Endothelial cell of umbilical vein (primary cell): Measurements from ENCODE around the gene NOP9. TPM values are rescaled to one million over a fixed set of nuclear protein-coding genes. Genes with fewer than 3 reads are reported as not detected.

Source experiments
- BruUV-seq: library from RNA; stranded (reverse); fragments of 400-500 nt; replicated peaks from 2 replicates; lab custom pipeline; 2021; lab: Mats Ljungman, UMichigan
- CTCF ChIA-PET: fragments of 300-600, 350-600 bp; sonication (Branson Sonifier 250); formaldehyde crosslinking; loops from one replicate; lab custom pipeline; 2021; ENCODE audit warnings: antibody characterized with exemption, inconsistent platforms; lab: Charles Lee
- POLR2A ChIA-PET: fragments of 300-600, 350-600 bp; sonication (Branson Sonifier 250); formaldehyde crosslinking; loops from one replicate; lab custom pipeline; 2021; ENCODE audit warnings: antibody characterized with exemption, inconsistent platforms; lab: Charles Lee
- DNase-seq: peaks from one replicate; pipeline ENCODE4 v3.0.0-alpha.2; 2011; ENCODE audit warnings: low read depth, low spot score
- FAIRE-seq: peaks from 2 replicates; lab custom pipeline; 2011; peaks lifted over from hg19 to GRCh38; lab: Jason Lieb, UNC
- H2AFZ ChIP-seq: 2 replicates; pipeline ENCODE4 v1.6.0; 2012; ENCODE audit warnings: low read depth, low read length, control low read depth, inconsistent platforms
- H3K27ac ChIP-seq: 2 replicates; pipeline ENCODE4 v1.5.1; 2011; ENCODE audit warnings: low read depth, mild to moderate bottlenecking, control low read depth, low read length, moderate library complexity; ENCODE audit not compliant: insufficient read depth
- H3K27me3 ChIP-seq, 2 experiments: 2 replicates each; pipeline versions ENCODE4 v1.6.0 to v1.6.1; 2011; ENCODE audit warnings: low read length in 2 of 2, mixed read lengths in 1 of 2; ENCODE audit not compliant: control insufficient read depth in 2 of 2, insufficient read depth in 2 of 2
- H3K36me3 ChIP-seq, 2 experiments: 2 replicates in 1 of 2; 3 replicates in 1 of 2; pipeline ENCODE4 v1.5.1; 2011; ENCODE audit warnings: low read length in 2 of 2, mild to moderate bottlenecking in 1 of 2, moderate library complexity in 1 of 2; ENCODE audit not compliant: control insufficient read depth in 2 of 2, insufficient read depth in 2 of 2; ENCODE audit errors: extremely low read depth in 1 of 2
- H3K4me1 ChIP-seq: 3 replicates; pipeline ENCODE4 v1.5.1; 2011; ENCODE audit warnings: mild to moderate bottlenecking, low read length; ENCODE audit not compliant: control insufficient read depth, insufficient read depth; ENCODE audit errors: extremely low read depth
- H3K4me2 ChIP-seq: 2 replicates; pipeline ENCODE4 v1.6.1; 2011; ENCODE audit warnings: low read length, control low read depth, mixed read lengths; ENCODE audit not compliant: insufficient read depth
- H3K4me3 ChIP-seq, 3 experiments: fragments of 200-600 bp in 1 of 3; sonication (generic), shearing (Covaris generic) in 1 of 3; replicated peaks in 1 of 3; 2 replicates each; pipeline ENCODE4 v1.5.1; 2011 to 2016; ENCODE audit warnings: control low read depth in 3 of 3, low read length in 3 of 3, mild to moderate bottlenecking in 2 of 3, inconsistent platforms in 1 of 3, low read depth in 1 of 3, moderate library complexity in 1 of 3; ENCODE audit not compliant: insufficient read depth in 1 of 3
- H3K79me2 ChIP-seq: 2 replicates; pipeline ENCODE4 v1.6.0; 2012; ENCODE audit warnings: low read length, inconsistent platforms; ENCODE audit not compliant: control insufficient read depth, insufficient read depth
- H3K9ac ChIP-seq: replicated peaks from 2 replicates; pipeline ENCODE3; 2011; ENCODE audit warnings: low read length, control low read depth; ENCODE audit not compliant: insufficient read depth; ENCODE audit errors: extremely low read depth
- H3K9me1 ChIP-seq: replicated peaks from 3 replicates; pipeline ENCODE4 v1.6.0; 2011; ENCODE audit warnings: mild to moderate bottlenecking, low read length; ENCODE audit not compliant: control insufficient read depth, insufficient read depth; ENCODE audit errors: extremely low read depth
- H3K9me3 ChIP-seq: replicated peaks from 2 replicates; pipeline ENCODE4 v1.5.1; 2012; ENCODE audit warnings: low read length, inconsistent platforms; ENCODE audit not compliant: control insufficient read depth, insufficient read depth
- H4K20me1 ChIP-seq: replicated peaks from 2 replicates; pipeline ENCODE3; 2011; ENCODE audit warnings: mild to moderate bottlenecking, low read length; ENCODE audit not compliant: control insufficient read depth, insufficient read depth; ENCODE audit errors: extremely low read depth
- CTCF ChIP-seq, 2 donors: IDR thresholded peaks; 1 replicate in 1 of 2; 2 replicates in 1 of 2; pipeline ENCODE4 v1.5.1; 2011; ENCODE audit warnings: low read length in 2 of 2, mild to moderate bottlenecking in 2 of 2, moderate library complexity in 2 of 2, control low read depth in 1 of 2, inconsistent platforms in 1 of 2, low read depth in 1 of 2; ENCODE audit not compliant: insufficient read depth in 1 of 2; ENCODE audit errors: extremely low read depth in 1 of 2
- EZH2 ChIP-seq: IDR thresholded peaks from 2 replicates; pipeline ENCODE4 v1.6.1; 2012; ENCODE audit warnings: borderline replicate concordance, low read depth, mild to moderate bottlenecking, moderate library complexity, low read length, inconsistent platforms; ENCODE audit not compliant: severe bottlenecking
- FOS ChIP-seq: IDR thresholded peaks from 2 replicates; pipeline ENCODE4 v1.6.1; 2011; ENCODE audit warnings: mild to moderate bottlenecking, low read length, moderate library complexity, borderline replicate concordance; ENCODE audit not compliant: insufficient read depth
- GATA2 ChIP-seq: IDR thresholded peaks from 2 replicates; pipeline ENCODE4 v1.7.0; 2011; ENCODE audit warnings: low read depth, mild to moderate bottlenecking, moderate library complexity, mixed read lengths, low read length; ENCODE audit not compliant: insufficient read length, insufficient read depth
- JUN ChIP-seq: IDR thresholded peaks from 2 replicates; pipeline ENCODE4 v1.6.1; 2011; ENCODE audit warnings: borderline replicate concordance, low read depth; ENCODE audit not compliant: insufficient read length, insufficient read depth
- MYC ChIP-seq: IDR thresholded peaks from one replicate; pipeline ENCODE4 v1.6.1; 2011; ENCODE audit warnings: mild to moderate bottlenecking, low read depth, low read length
- POLR2A ChIP-seq: IDR thresholded peaks from 2 replicates; pipeline ENCODE4 v1.6.1; 2012; ENCODE audit warnings: low read depth, mild to moderate bottlenecking, control low read depth, low read length
- POLR2AphosphoS5 ChIP-seq: IDR thresholded peaks from 2 replicates; pipeline ENCODE4 v1.6.1; 2012; ENCODE audit warnings: low read depth, mild to moderate bottlenecking, control low read depth, low read length, moderate library complexity; ENCODE audit not compliant: insufficient read depth
- dilution Hi-C: fragments of 300-500 bp; cut with MboI; formaldehyde crosslinking; loops from one replicate; pipeline ENCODE4 v1.15.0; 2019; ENCODE audit warnings: low sequenced_read_pairs; ENCODE audit not compliant: extremely low pct_ligation_motif_present
- intact Hi-C: fragments of 100-400 bp; cut with micrococcal nuclease; formaldehyde crosslinking; loops from one replicate; pipeline ENCODE4 v1.10.0; 2022
- polyA plus RNA-seq, 4 experiments: library from polyadenylated mRNA; depleted of rRNA in 3 of 4; stranded (reverse) in 3 of 4; unstranded in 1 of 4; fragments of >200 nt; gene quantifications; 2 replicates each; pipeline versions ENCODE4 v1.2.1 to v1.2.3, GENCODE V29; 2011 to 2012; ENCODE audit warnings: missing spikeins in 1 of 4
- total RNA-seq: library from RNA; stranded (reverse); gene quantifications from 2 replicates; pipeline ENCODE4 v1.2.3, GENCODE V29; 2021
- TF ChIP-seq, protein P1 (sequence below): IDR thresholded peaks from 2 replicates; pipeline ENCODE4 v1.6.1; 2011; ENCODE audit not compliant: insufficient read depth, insufficient read length

Gene NOP9
- total and polyA plus RNA-seq, 2 donors (not counting 3 experiments of a cell fraction or from before 2014, with no cell fraction given): 16.2 to 31.0 TPM

DNA sequence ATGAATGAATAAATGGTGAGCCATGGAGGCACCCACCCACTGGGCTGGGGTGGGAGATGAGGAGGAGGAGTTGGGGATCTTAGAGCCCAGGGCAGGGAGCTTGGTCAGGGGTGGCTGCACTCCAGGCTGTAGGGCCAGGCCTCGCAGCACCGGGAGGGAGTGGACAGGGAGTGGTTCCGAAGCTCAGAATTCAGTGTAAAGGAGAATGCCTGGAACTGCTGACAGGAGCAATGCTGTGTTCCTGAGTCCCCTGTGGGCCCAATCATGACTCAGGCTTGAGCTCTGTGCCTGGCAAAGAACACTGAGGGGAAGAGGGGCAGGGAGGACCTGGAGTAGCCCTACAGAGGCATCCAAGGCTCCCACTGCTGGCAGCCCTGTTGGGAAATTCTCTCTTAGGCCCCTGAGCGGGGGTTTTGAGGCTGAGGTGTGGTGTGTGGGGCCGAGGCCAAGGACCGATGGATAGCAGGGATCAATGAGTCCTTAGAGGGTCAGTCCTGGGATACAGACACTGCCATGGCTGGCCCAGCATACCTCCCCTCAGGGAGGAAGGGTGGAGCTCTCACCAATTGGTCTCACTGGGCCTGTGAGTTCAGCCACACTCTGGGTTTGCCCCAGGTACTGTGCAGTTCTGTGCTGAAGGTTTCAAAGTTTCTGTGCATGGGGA is 18.7 kb upstream of the NOP9 start:
- dilution Hi-C loops (no loop called here), intact Hi-C loops (no loop called here)
- Histone ChIP-seq H3K4me1 (no peaks in the 10 kb centered on the region), H3K27me3 (no peaks in the 10 kb centered on the region), H3K4me3 (no peak overlapping the region), H2AFZ (no peak overlapping the region), H4K20me1 (no peaks in the 10 kb centered on the region), H3K9me1 (no peaks in the 10 kb centered on the region), H3K79me2 (no peaks in the 10 kb centered on the region), H3K9me3 (no peaks in the 10 kb centered on the region), H3K4me2 (no peak overlapping the region), H3K36me3 (no peaks in the 10 kb centered on the region), H3K27ac (no peak overlapping the region), H3K9ac (no peak overlapping the region)
- DNase-seq: no peak
- TF ChIP-seq, protein P1, sequence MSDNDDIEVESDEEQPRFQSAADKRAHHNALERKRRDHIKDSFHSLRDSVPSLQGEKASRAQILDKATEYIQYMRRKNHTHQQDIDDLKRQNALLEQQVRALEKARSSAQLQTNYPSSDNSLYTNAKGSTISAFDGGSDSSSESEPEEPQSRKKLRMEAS: no peak
- TF ChIP-seq POLR2AphosphoS5 (no peak), JUN (no peak), GATA2 (no peak), CTCF (IDR thresholded peaks at IDR 0.05; ENCODE audit: extremely low read depth in 1 of 2, insufficient read depth in 1 of 2, low read depth in 1 of 2, low read length in 2 of 2) (no peak), EZH2 (no peak), POLR2A (no peak), FOS (no peak), MYC (no peak)
- no peak for FAIRE-seq
- BruUV-seq: no TSS peak
- ChIA-PET POLR2A (interaction anchor here (1.0 kb wide), 1 partner anchor 9 kb away, joined by 4 read pairs; the partner anchor contains the start of gene RABGGTA), CTCF (interaction anchor here (1.1 to 4.0 kb wide), 5 partner anchors 14 to 65 kb away, joined by 3 to 27 read pairs (median 5); partner anchors contain the start of genes MDP1 and TINF2)
